Left ventricle myocardium inferior (tissue), 1 donor: ENCODE measurements around the gene NRAP. TPM values are rescaled to one million over a fixed set of nuclear protein-coding genes. Genes with fewer than 3 reads are reported as not detected.

Experiments
- DNase-seq: peaks from one replicate; pipeline ENCODE4 v3.0.0-alpha.2; 2020
- H3K27ac ChIP-seq: fragments of 200-600 bp; replicated peaks from 2 replicates; pipeline ENCODE4 v1.8.0; 2021
- H3K27me3 ChIP-seq: fragments of 200-600 bp; 2 replicates; pipeline ENCODE4 v1.8.0; 2021; ENCODE audit warnings: low read depth
- H3K36me3 ChIP-seq: fragments of 200-600 bp; 2 replicates; pipeline ENCODE4 v1.8.0; 2021
- H3K4me1 ChIP-seq: fragments of 200-600 bp; 2 replicates; pipeline ENCODE4 v1.8.0; 2021
- H3K4me3 ChIP-seq: fragments of 200-600 bp; 2 replicates; pipeline ENCODE4 v1.8.0; 2021; ENCODE audit warnings: mild to moderate bottlenecking, moderate library complexity
- H3K9me3 ChIP-seq: fragments of 200-600 bp; replicated peaks from 2 replicates; pipeline ENCODE4 v1.8.0; 2021
- intact Hi-C: fragments of 100-400 bp; cut with micrococcal nuclease; formaldehyde crosslinking; loops from one replicate; pipeline ENCODE4 v1.11.0; 2022
- total RNA-seq: library from RNA; stranded (reverse); fragmentation: NEBNext Ultra II Directional; extraction: Animal tissue kit (Norgen Biotek cat#: 25700); gene quantifications from one replicate; pipeline ENCODE4 v1.2.1, GENCODE V29; 2021
- TF ChIP-seq, protein P1 (sequence below): fragments of 200-600 bp; IDR thresholded peaks from 2 replicates; pipeline ENCODE4 v1.8.0; 2021; ENCODE audit warnings: antibody characterized with exemption, mild to moderate bottlenecking, borderline replicate concordance
- donor health status: DM: no; HTN: yes; CAD: no; lungs with severe emphysema.

Gene NRAP
- total RNA-seq, 1 donor from 2014 or later: 1,025 TPM

DNA sequence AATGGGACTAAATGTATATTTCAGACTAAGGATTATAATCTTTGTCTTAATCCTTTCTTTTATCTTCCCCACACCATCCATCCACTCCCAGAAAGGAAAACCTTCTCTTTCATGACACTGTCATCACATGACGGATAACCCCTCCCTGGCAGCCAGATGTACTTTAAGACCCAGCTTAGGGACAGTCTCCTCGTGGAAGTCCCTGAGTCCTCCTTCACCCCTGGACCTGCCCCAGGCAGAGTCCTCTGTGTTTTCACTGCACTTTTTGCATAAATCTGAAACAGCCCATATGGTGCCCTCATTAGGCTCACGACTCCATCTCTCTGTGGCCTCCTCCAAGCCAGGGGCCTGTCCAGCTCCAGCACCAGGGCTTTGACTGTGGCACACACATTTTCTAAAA lies 16.0 kb downstream of the NRAP start:
- Histone ChIP-seq H3K4me1 (peaks cover 85% of the 10 kb centered on the region), H3K9me3 (no peaks in the 10 kb centered on the region), H3K27ac (peak overlapping the region; percentile 82), H3K27me3 (no peaks in the 10 kb centered on the region), H3K36me3 (peaks cover 43% of the 10 kb centered on the region), H3K4me3 (peak overlapping the region; percentile 7)
- TF ChIP-seq, protein P1, sequence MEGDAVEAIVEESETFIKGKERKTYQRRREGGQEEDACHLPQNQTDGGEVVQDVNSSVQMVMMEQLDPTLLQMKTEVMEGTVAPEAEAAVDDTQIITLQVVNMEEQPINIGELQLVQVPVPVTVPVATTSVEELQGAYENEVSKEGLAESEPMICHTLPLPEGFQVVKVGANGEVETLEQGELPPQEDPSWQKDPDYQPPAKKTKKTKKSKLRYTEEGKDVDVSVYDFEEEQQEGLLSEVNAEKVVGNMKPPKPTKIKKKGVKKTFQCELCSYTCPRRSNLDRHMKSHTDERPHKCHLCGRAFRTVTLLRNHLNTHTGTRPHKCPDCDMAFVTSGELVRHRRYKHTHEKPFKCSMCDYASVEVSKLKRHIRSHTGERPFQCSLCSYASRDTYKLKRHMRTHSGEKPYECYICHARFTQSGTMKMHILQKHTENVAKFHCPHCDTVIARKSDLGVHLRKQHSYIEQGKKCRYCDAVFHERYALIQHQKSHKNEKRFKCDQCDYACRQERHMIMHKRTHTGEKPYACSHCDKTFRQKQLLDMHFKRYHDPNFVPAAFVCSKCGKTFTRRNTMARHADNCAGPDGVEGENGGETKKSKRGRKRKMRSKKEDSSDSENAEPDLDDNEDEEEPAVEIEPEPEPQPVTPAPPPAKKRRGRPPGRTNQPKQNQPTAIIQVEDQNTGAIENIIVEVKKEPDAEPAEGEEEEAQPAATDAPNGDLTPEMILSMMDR: no peak
- intact Hi-C loops: no loop called here
- DNase-seq: no peak

DNA sequence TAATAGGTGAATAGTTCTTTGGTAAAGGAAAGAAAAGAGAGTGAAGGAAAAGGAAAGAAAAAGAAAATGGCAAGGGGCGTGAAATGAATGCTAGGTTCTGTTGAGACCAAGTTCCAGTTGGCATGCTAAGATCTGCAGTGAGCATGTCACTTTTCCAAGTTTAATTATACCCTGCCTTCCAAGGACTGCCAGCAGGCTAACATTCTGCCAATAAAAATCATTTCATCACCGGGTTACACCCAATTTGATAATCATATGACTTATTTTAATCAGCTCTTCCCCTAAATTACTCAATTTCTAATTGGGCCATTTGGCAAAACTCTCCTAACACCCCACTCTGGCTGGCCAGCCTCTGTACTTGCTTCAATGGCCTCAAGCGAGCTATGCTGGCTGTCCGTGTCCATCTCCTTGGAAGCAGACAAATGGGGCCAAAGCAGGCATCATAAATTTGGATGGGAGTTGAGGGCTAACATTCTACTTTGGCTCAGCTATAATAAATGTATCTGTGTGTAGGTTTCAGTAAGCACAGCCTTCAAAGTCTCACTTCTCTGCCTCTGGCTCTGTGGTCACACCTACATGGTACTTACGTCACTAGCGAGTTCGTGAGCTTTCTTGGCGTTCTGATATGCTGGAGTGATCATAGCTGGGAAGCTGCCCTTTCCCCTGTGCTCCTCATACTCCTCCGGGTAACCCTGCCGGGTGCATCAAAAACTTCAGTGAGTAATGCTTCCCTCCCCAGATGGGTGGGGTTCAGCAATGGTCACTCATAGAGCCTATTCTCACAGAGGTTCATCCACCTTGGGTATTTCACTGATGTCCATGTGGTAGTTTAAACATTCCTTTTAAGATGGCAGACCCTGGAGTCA lies 17.3 kb downstream of the NRAP start:
- H3K4me1 ChIP-seq: peaks cover 94% of the 10 kb centered on the region

DNA sequence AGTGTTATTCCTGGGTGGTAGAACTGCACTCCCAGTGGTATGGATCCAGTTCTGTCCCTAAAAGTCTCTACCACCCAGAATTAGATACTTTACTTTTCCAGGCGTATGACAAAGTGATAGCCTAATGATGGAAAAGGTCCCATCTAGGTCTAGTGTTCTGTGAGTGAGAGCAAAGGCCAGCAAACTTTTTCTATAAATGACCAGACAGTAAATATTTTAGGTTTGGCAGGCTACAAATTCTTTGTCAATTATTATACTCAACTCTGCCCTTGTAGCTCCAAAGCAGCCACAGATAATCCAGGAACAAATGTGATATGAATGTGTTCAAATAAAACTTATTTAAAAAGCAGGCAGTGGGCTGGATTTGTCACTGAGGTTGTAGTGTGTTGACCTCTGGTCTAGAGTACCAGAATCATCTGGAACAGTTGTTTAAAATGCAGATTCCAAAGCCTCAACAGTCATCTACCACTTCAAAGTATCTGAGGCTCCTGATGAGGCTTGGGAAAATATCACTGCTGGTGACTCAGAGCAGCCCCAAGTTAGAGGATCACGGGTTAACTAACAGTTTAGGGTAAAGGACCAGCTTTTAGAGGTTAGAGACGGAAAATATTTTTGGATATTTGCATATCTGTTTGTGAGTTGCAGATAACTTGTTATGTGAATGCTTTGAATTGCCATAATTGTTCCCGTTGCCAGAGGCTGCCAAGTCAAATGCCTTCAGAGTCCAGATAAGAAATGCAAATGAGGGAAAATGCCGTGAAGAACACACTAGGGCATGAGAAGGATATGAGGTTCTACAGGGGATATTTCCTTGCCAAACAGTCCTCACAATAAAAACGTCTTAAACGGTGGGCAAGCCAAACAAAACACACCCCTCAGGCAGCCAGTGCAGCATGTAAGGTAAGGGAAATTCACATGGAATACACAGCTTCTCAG lies 19.4 kb downstream of the NRAP start:
- intact Hi-C loops: no loop called here
- TF ChIP-seq, protein P1: no peak
- H3K9me3 ChIP-seq: no peaks in the 10 kb centered on the region
- H3K4me1 ChIP-seq: peaks cover 84% of the 10 kb centered on the region
- peak overlapping the region; percentile 82 for H3K27ac ChIP-seq
- no peaks in the 10 kb centered on the region for H3K27me3 ChIP-seq
- H3K4me3 ChIP-seq: peak overlapping the region; percentile 28
- peaks cover 11% of the 10 kb centered on the region for H3K36me3 ChIP-seq
- DNase-seq: no peak

More for the DNA sequence above, 17.3 kb downstream of the NRAP start:
- TF ChIP-seq, protein P1: no peak
- H3K27me3 ChIP-seq: no peaks in the 10 kb centered on the region
- H3K27ac ChIP-seq: peak overlapping the region; percentile 82
- H3K36me3 ChIP-seq: peaks cover 32% of the 10 kb centered on the region
- intact Hi-C loops: no loop called here
- H3K4me3 ChIP-seq: no peak overlapping the region
- no peak for DNase-seq
- no peaks in the 10 kb centered on the region for H3K9me3 ChIP-seq

DNA sequence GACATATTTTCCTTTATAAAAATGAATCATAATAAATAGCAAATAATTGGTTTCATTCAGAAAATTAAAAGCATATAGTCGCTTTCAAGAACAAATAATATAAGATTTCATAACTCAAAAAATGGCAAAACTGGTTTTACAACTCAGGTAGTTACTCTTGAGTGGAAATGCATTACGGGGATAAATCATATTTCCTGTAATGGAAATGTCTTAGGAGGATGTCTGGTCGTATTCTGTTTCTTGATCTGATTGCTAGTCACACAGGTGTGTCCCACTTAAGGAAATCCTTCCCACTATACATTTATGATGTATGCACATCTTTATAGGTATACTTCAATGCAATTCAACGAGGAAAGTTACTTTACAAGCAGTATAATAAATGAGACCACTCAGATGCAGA lies 20.7 kb downstream of the NRAP start:
- Histone ChIP-seq H3K27ac (peak overlapping the region; percentile 82), H3K36me3 (peaks cover 11% of the 10 kb centered on the region), H3K27me3 (no peaks in the 10 kb centered on the region), H3K4me3 (no peak overlapping the region), H3K4me1 (peaks cover 78% of the 10 kb centered on the region), H3K9me3 (no peaks in the 10 kb centered on the region)
- intact Hi-C loops: no loop called here
- DNase-seq: no peak
- TF ChIP-seq, protein P1: no peak

DNA sequence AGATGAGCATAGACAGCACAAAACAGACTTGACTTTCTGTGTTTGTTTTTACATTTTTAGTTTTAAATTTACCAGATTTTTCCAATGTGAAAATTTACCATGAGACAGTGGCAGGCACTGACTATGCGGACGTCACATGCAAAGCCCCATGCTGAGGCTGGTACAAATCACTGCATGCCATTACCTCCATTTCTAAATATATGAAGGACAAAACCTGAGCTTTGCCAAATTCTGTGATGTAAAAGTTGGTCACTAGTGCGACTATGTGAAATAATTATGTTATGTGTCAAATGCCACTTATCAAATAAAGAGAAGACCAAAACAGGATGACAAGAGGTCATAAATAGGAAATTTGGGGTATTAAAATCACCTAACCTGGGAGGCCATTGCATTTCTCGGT lies 22.1 kb downstream of the NRAP start:
- Histone ChIP-seq H3K4me3 (no peak overlapping the region), H3K9me3 (no peaks in the 10 kb centered on the region), H3K4me1 (peaks cover 71% of the 10 kb centered on the region), H3K36me3 (peaks cover 16% of the 10 kb centered on the region), H3K27ac (peak overlapping the region; percentile 82), H3K27me3 (no peaks in the 10 kb centered on the region)
- TF ChIP-seq, protein P1: no peak
- DNase-seq: no peak
- intact Hi-C loops: no loop called here
